H9 (cell line): ENCODE results near the gene PCSK1N. TPM values are rescaled to one million over a fixed set of nuclear protein-coding genes. Genes with fewer than 3 reads are reported as not detected.

Source experiments
- DNase-seq: peaks from one replicate; pipeline ENCODE4 v3.0.0-alpha.2; 2017
- H2AFZ ChIP-seq: one replicate; pipeline ENCODE4 v1.6.1; 2013; ENCODE audit warnings: mild to moderate bottlenecking, low read length, control low read depth, moderate library complexity
- H2AK5ac ChIP-seq: 2 replicates; pipeline ENCODE4 v1.6.1; 2013; ENCODE audit warnings: low read length, control low read depth, mixed read lengths; ENCODE audit not compliant: insufficient read length
- H2BK120ac ChIP-seq: one replicate; pipeline ENCODE4 v1.6.1; 2013; ENCODE audit warnings: low read depth, mild to moderate bottlenecking, low read length, control low read depth, inconsistent platforms; ENCODE audit not compliant: poor library complexity, severe bottlenecking
- H2BK12ac ChIP-seq: 2 replicates; pipeline ENCODE4 v1.6.1; 2013; ENCODE audit warnings: low read length, control low read depth, mixed read lengths, low read depth; ENCODE audit not compliant: insufficient read length
- H2BK15ac ChIP-seq: 2 replicates; pipeline ENCODE4 v1.6.1; 2013; ENCODE audit warnings: low read depth, low read length, control low read depth
- H2BK20ac ChIP-seq: one replicate; pipeline ENCODE4 v1.6.1; 2013; ENCODE audit warnings: low read depth, mild to moderate bottlenecking, low read length, control low read depth, inconsistent platforms; ENCODE audit not compliant: poor library complexity, severe bottlenecking
- H2BK5ac ChIP-seq: 2 replicates; pipeline ENCODE4 v1.6.1; 2013; ENCODE audit warnings: low read length, control low read depth, mixed read lengths; ENCODE audit not compliant: insufficient read length
- H3K14ac ChIP-seq: 2 replicates; pipeline ENCODE4 v1.6.1; 2013; ENCODE audit warnings: low read length, control low read depth; ENCODE audit not compliant: insufficient read depth
- H3K18ac ChIP-seq: 2 replicates; pipeline ENCODE4 v1.6.1; 2013; ENCODE audit warnings: low read depth, mild to moderate bottlenecking, mixed read lengths, low read length, control low read depth; ENCODE audit not compliant: insufficient read length
- H3K23ac ChIP-seq: 2 replicates; pipeline ENCODE4 v1.6.1; 2013; ENCODE audit warnings: low read length, control low read depth, mixed read lengths, low read depth; ENCODE audit not compliant: insufficient read length
- H3K23me2 ChIP-seq: 2 replicates; pipeline ENCODE4 v1.6.1; 2013; ENCODE audit warnings: low read depth, mild to moderate bottlenecking, mixed read lengths, low read length, control low read depth; ENCODE audit not compliant: insufficient read length, poor library complexity, severe bottlenecking
- H3K27ac ChIP-seq: 2 replicates; pipeline ENCODE4 v1.5.1; 2013; ENCODE audit warnings: low read length, control low read depth, mixed read lengths, low read depth; ENCODE audit not compliant: insufficient read length
- H3K27me3 ChIP-seq: 2 replicates; pipeline ENCODE4 v1.6.1; 2013; ENCODE audit warnings: low read length, control low read depth, inconsistent platforms; ENCODE audit not compliant: insufficient read depth
- H3K4ac ChIP-seq: 2 replicates; pipeline ENCODE4 v1.6.1; 2013; ENCODE audit warnings: low read depth, mild to moderate bottlenecking, control low read depth, inconsistent platforms, low read length, moderate library complexity
- H3K4me1 ChIP-seq: 2 replicates; pipeline ENCODE4 v1.6.1; 2013; ENCODE audit warnings: low read length, control low read depth, inconsistent platforms; ENCODE audit not compliant: insufficient read depth
- H3K4me2 ChIP-seq: 2 replicates; pipeline ENCODE4 v1.6.1; 2013; ENCODE audit warnings: low read length, control low read depth, mixed read lengths; ENCODE audit not compliant: insufficient read length, insufficient read depth
- H3K56ac ChIP-seq: 2 replicates; pipeline ENCODE4 v1.6.1; 2013; ENCODE audit warnings: low read depth, mild to moderate bottlenecking, mixed read lengths, low read length, control low read depth; ENCODE audit not compliant: insufficient read length
- H3K79me1 ChIP-seq: 2 replicates; pipeline ENCODE4 v1.6.1; 2013; ENCODE audit warnings: low read depth, mild to moderate bottlenecking, moderate library complexity, low read length, control low read depth, inconsistent platforms; ENCODE audit not compliant: insufficient read depth, poor library complexity, severe bottlenecking
- H3K79me2 ChIP-seq: 2 replicates; pipeline ENCODE4 v1.6.1; 2013; ENCODE audit warnings: low read length, control low read depth, inconsistent platforms; ENCODE audit not compliant: insufficient read depth
- H3K9ac ChIP-seq: 2 replicates; pipeline ENCODE4 v1.6.1; 2013; ENCODE audit warnings: low read length, control low read depth, mixed read lengths; ENCODE audit not compliant: insufficient read length; ENCODE audit errors: extremely low read depth
- H3K9me3 ChIP-seq: one replicate; pipeline ENCODE4 v1.6.1; 2013; ENCODE audit warnings: low read depth, low read length, inconsistent platforms; ENCODE audit not compliant: control insufficient read depth
- H3T11ph ChIP-seq: one replicate; pipeline ENCODE4 v1.6.1; 2013; ENCODE audit warnings: mild to moderate bottlenecking, low read length, control low read depth, inconsistent platforms
- H4K20me1 ChIP-seq: one replicate; pipeline ENCODE4 v1.6.1; 2013; ENCODE audit not compliant: control insufficient read depth, insufficient read length, insufficient read depth
- H4K5ac ChIP-seq: 2 replicates; pipeline ENCODE4 v1.6.1; 2013; ENCODE audit warnings: low read depth, mild to moderate bottlenecking, mixed read lengths, low read length, control low read depth; ENCODE audit not compliant: insufficient read length
- H4K8ac ChIP-seq: replicated peaks from 2 replicates; pipeline ENCODE4 v1.6.1; 2013; ENCODE audit warnings: low read length, control low read depth, mixed read lengths, low read depth; ENCODE audit not compliant: insufficient read length
- H4K91ac ChIP-seq: 2 replicates; pipeline ENCODE4 v1.6.1; 2013; ENCODE audit warnings: low read depth, mild to moderate bottlenecking, moderate library complexity, mixed read lengths, low read length, control low read depth; ENCODE audit not compliant: insufficient read length
- H3K27ac Mint-ChIP-seq, 3 experiments: 2 replicates in 2 of 3; 3 replicates in 1 of 3; pipeline ENCODE4 v1.8.0; 2020 to 2021; ENCODE audit warnings: mixed read lengths in 3 of 3, mild to moderate bottlenecking in 1 of 3, moderate library complexity in 1 of 3
- H3K27me3 Mint-ChIP-seq: 2 replicates; pipeline ENCODE4 v1.8.0; 2021; ENCODE audit warnings: low read depth, mild to moderate bottlenecking, moderate library complexity, mixed read lengths
- H3K36me3 Mint-ChIP-seq, 3 experiments: 2 replicates in 2 of 3; 3 replicates in 1 of 3; pipeline ENCODE4 v1.8.0; 2020 to 2021; ENCODE audit warnings: low read depth in 3 of 3, mixed read lengths in 3 of 3; ENCODE audit not compliant: insufficient read depth in 1 of 3
- H3K4me1 Mint-ChIP-seq, 2 experiments: 2 replicates each; pipeline ENCODE4 v1.8.0; 2020; ENCODE audit warnings: mixed read lengths in 2 of 2
- H3K4me3 Mint-ChIP-seq, 2 experiments: 2 replicates in 1 of 2; 3 replicates in 1 of 2; pipeline ENCODE4 v1.8.0; 2020 to 2021; ENCODE audit warnings: mild to moderate bottlenecking in 2 of 2, mixed read lengths in 2 of 2, moderate library complexity in 1 of 2
- H3K9me3 Mint-ChIP-seq, 2 experiments: 2 replicates in 1 of 2; 3 replicates in 1 of 2; pipeline ENCODE4 v1.8.0; 2020; ENCODE audit warnings: mild to moderate bottlenecking in 2 of 2, mixed read lengths in 2 of 2, moderate library complexity in 1 of 2
- CTCF ChIP-seq: fragments of 200-600 bp; sonication (generic); conservative IDR thresholded peaks from 3 replicates; pipeline ENCODE4 v1.8.0; 2021; ENCODE audit warnings: antibody characterized with exemption, mild to moderate bottlenecking
- WGBS: extraction: QIAGEN DNeasy Blood & Tissue Kit; methylation state at CpG from one replicate; pipeline ENCODE4 v1.1.7; 2013; ENCODE audit warnings: missing lambda C conversion rate, low lambda C conversion rate, mixed read lengths; ENCODE audit not compliant: insufficient read length; ENCODE audit errors: extremely low coverage; 5-methylcytosine and 5-hydroxymethylcytosine counted together
- total RNA-seq: library from RNA; stranded (reverse); gene quantifications from 2 replicates; pipeline ENCODE4 v1.2.1, GENCODE V29; 2021

The PCSK1N gene
- total RNA-seq, 1 experiment from 2014 or later = 3.9 TPM

GRCh38 chrX:48816014-48816810, 19.2 kb downstream of the PCSK1N start:
- whole genome bisulfite sequencing = no CpG with 5 or more reads among the region's 18 CpGs
- no peaks in the 10 kb centered on the region for H3K23me2 ChIP-seq
- peaks cover 24% of the 10 kb centered on the region for H3K9me3 ChIP-seq
- Mint-ChIP-seq H3K36me3 (peaks cover 10 to 54% (median 51%) of the 10 kb centered on the region in 3 experiments), H3K27me3 (peaks cover 2% of the 10 kb centered on the region), H3K4me3 (no peak overlapping the region), H3K9me3 (peaks cover 61 to 84% of the 10 kb centered on the region in 2 experiments), H3K4me1 (no peaks in the 10 kb centered on the region), H3K27ac (no peak overlapping the region)
- no peak overlapping the region for H2BK120ac ChIP-seq
- H2BK15ac ChIP-seq = no peak overlapping the region
- no peak overlapping the region for H2BK20ac ChIP-seq
- no peak overlapping the region for H4K8ac ChIP-seq
- H2BK12ac ChIP-seq = no peak overlapping the region
- H3K18ac ChIP-seq = no peak overlapping the region
- H3K4me2 ChIP-seq = no peak overlapping the region
- no peak overlapping the region for H4K91ac ChIP-seq
- H3K9ac ChIP-seq = no peak overlapping the region
- DNase-seq = no peak
- no peak overlapping the region for H3K23ac ChIP-seq
- no peaks in the 10 kb centered on the region for H3K4me1 ChIP-seq
- no peak overlapping the region for H3K56ac ChIP-seq
- no peak overlapping the region for H2AK5ac ChIP-seq
- H3K27ac ChIP-seq = no peak overlapping the region
- H3K4ac ChIP-seq = no peak overlapping the region
- no peak overlapping the region for H2BK5ac ChIP-seq
- no peaks in the 10 kb centered on the region for H3K79me1 ChIP-seq
- no peak overlapping the region for H2AFZ ChIP-seq
- H4K20me1 ChIP-seq = no peaks in the 10 kb centered on the region
- no peak for TF ChIP-seq CTCF
- no peaks in the 10 kb centered on the region for H3K79me2 ChIP-seq
- H3T11ph ChIP-seq = no peak overlapping the region
- H3K14ac ChIP-seq = no peak overlapping the region
- no peak overlapping the region for H4K5ac ChIP-seq
- no peaks in the 10 kb centered on the region for H3K27me3 ChIP-seq
